HG02943 (cell line): Measurements from ENCODE around the gene ST8SIA6.
"Not testable (repeated sequence)": the region's sequence is repeated elsewhere in the genome, so short reads cannot be mapped to it uniquely, and the experiment has no call there.

Experiments used
- ATAC-seq: cut with Tn5 transposase; IDR thresholded peaks from one replicate; pipeline ENCODE4 v1.9.1; 2021; ENCODE audit warnings: mild to moderate bottlenecking, low read depth, moderate library complexity; ENCODE audit not compliant: unreplicated experiment

Gene ST8SIA6

DNA sequence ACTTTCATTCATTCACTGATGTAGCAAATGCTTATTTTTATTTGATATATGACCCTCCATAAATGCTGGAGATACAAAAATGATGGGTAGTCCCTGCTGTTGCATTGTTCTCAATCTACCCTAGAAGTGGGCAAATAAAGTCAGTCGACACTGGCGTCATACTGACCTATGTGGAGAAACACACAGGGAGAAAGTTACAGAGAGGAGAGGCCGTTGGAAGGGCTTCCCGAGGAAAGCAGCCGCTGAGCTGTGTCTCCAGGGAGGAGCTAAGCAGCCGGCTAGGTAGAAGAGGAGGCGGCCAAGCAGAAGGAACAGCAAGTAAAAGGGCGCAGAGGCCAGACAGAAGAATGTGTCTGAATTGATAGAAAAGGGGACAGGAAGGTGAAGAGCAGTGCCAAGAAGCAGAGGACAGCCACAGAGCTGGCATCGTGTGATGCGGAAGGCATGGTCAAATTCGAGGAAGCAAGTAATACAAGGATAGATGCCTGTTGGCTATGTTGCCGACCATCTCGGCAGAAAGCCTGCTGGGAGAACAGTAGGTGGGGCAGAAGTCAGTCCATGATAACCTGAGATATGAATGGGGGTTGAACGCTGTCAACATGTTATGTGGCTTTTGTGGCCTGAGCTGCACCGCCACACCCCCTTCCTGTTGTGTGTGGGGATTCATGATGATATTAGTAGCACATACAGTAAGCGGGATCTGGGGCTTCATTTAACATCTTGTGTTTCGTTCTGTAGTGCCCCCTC is 25.9 kb downstream of the ST8SIA6 start:
- ATAC-seq: no peak

GRCh38 chr10:17427666-17428350 is 26.6 kb downstream of the ST8SIA6 start:
- no peak for ATAC-seq

DNA sequence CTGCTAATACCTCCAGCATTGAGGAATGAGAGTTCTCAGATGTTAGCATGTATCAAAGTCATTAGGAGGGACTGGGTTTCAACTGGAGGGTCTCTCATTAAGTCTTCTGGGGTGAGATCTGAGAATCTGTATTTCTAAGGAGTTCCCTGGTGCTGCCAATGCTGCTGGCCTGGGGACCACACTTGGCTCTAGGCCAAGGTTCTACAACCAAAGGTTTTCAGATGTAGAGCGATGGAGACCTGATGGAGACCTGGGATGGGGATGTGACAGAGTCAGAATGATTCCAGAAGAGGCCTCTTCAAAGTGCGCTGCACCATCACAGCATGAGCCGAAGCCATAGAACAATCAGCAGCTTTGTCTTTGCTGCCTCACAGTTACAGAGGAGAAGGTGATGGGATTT is 27.2 kb downstream of the ST8SIA6 start:
- ATAC-seq: no peak

GRCh38 chr10:17426263-17426750 is 28.1 kb downstream of the ST8SIA6 start:
- ATAC-seq: no peak

DNA sequence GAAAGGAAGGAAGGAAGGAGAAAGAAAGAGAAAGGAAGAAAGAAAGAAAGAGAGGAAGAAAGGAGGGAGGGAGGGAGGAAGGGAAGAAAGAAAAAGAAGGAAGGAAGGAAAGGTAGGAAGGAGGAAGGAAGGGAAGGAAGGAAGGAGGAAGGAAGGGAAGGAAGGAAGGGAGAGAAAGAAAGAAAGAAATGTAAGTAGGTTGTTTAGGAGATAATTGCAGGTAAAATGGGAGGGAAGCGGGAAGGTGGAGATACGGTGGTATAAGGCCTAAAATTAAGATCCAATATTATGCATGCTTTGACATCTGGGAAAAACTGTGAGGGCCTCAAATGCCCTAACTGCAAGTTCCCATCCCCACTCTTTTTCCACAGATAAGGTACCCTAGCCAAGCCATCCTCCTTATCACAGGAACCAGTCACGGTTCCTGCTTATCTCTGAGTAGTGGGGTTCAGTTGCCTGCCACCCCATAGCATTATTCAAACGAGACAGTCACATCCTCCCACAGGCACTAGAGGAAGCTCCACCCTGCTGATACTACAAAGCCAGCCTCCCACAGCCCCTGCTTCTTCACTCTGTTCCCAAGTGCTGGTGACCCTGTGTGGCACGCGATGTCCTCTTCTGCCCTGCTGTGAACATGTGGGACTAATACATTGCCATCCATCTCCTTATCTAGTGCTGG is 28.7 kb downstream of the ST8SIA6 start:
- ATAC-seq: no peak

- no peak for ATAC-seq
Measured at GRCh38 chr10:17423632-17424186, 30.7 kb downstream of the ST8SIA6 start.

DNA sequence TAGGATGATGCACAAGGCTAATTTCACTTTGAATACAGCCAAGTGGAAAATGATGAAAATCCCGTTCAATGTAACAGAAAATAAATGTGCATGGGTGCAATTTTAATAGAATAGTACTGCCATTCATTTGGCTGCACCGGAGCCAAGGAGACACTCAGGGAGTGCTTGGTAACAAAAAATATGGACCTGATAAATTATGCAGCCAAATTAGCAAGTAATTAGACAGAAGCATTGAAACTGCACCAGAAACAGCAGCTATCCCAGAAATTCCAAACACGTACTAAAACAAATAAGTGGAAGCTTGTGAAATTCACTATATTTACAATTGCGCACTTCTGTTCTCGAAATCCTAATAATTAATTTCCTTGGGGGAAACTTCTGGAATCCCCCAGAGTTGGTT is 31.5 kb downstream of the ST8SIA6 start:
- no peak for ATAC-seq

- no peak for ATAC-seq
Measured at GRCh38 chr10:17418249-17418648, 36.1 kb downstream of the ST8SIA6 start.

GRCh38 chr10:17416442-17417211 is 37.8 kb downstream of the ST8SIA6 start:
- no peak for ATAC-seq

DNA sequence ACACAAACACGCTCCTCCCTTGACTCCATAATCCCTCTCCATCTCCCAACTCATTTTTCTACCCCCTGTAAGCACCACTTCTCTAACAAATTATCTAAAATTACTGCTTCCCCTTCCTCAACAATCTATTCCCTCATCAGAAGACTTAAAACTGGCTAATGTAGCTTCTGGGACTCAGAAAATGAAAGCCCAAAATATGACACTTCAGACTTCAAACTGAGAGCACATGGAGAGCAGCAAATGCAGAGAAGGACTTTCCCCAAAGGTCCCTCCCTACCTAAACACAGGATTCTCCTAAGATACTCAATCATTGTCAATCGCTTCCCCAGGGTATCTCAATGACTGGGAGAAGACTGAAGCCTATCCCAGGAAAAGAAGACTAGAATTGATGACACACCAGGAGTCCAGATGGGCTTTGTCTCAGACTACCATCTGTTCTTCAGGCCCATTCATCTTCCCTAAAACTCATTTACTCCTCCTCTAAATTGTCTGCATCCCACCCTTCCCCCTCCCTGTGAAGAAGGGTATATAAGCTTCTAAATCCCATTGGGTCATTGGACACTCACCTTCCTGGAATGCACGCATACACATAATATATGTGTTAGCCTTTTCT is 39.2 kb downstream of the ST8SIA6 start:
- no peak for ATAC-seq

- no peak for ATAC-seq
Measured at GRCh38 chr10:17414484-17414883, 39.9 kb downstream of the ST8SIA6 start.

GRCh38 chr10:17413876-17414275 is 40.5 kb downstream of the ST8SIA6 start:
- ATAC-seq: no peak

- no peak for ATAC-seq
Measured at GRCh38 chr10:17412323-17412722, 42.1 kb downstream of the ST8SIA6 start.

DNA sequence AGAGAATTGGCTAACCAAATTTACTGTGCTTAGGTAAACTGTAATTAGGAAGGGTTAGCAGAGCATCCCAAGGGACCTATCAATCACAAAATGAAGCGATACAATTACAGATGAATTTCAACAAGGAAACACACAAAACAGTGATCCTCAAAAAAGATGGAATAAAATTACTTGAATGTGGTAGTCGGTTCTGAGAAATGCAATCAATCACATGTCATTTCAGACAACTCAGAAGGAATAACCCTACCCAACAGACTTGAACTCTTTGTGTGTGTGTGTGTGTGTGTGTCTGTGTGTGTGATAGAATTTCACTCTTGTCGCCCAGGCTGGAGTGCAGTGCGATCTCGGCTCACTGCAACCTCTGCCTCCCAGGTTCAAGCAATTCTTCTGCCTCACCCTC is 43.5 kb downstream of the ST8SIA6 start:
- no peak for ATAC-seq

DNA sequence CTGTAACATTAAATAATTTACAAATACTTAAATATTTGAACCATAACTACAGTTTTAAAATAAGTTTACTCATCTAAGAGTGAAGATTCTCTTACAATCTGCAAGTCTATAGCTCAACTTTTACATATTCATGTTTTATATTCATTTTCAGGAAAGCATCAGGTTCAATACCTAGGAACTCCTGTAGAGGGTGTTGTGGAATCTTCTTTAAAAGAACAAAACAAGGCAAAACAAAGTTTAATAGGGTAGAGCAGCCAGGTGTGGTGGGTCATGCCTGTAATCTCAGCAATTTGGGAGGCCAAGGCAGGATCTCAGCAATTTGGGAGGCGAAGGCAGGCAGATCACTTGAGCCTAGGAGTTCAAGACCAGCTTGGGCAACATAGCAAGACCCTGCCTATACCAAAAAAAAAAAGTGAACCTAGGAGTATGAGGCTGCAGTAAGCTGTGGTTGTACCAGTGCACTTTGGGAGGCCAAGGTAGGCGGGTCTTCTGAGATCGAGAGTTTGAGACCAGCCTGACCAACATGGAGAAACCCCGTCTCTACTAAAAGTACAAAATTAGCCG is 45.1 kb downstream of the ST8SIA6 start:
- ATAC-seq: no peak

GRCh38 chr10:17407047-17407446 is 47.3 kb downstream of the ST8SIA6 start:
- no peak for ATAC-seq

- no peak for ATAC-seq
Measured at GRCh38 chr10:17406036-17406834, 48.2 kb downstream of the ST8SIA6 start.

GRCh38 chr10:17403161-17403560 is 51.2 kb downstream of the ST8SIA6 start:
- no peak for ATAC-seq

- not testable (repeated sequence) for ATAC-seq
Measured at GRCh38 chr10:17402040-17402439, 52.4 kb downstream of the ST8SIA6 start.
